Effector memory CD4-positive, alpha-beta T cell (primary cell): ENCODE data around the gene HES4.

Experiments
- DNase-seq, 3 donors: peaks; one replicate each; pipeline ENCODE4 v3.0.0-alpha.2; 2020
- H3K27ac ChIP-seq: 2 replicates; pipeline ENCODE4 v1.7.0; 2013; ENCODE audit warnings: mild to moderate bottlenecking, low read length, moderate library complexity; ENCODE audit not compliant: insufficient read depth, poor library complexity, severe bottlenecking
- H3K27me3 ChIP-seq: replicated peaks from 2 replicates; pipeline ENCODE4 v1.7.0; 2013; ENCODE audit warnings: mild to moderate bottlenecking, low read length; ENCODE audit not compliant: insufficient read depth, control insufficient read depth, poor library complexity, severe bottlenecking
- H3K36me3 ChIP-seq: 2 replicates; pipeline ENCODE4 v1.7.0; 2013; ENCODE audit warnings: mild to moderate bottlenecking, low read length, moderate library complexity; ENCODE audit not compliant: control insufficient read depth, insufficient read depth
- H3K4me1 ChIP-seq: 2 replicates; pipeline ENCODE4 v1.7.0; 2013; ENCODE audit warnings: low read length, mild to moderate bottlenecking; ENCODE audit not compliant: control insufficient read depth, insufficient read depth, poor library complexity, severe bottlenecking
- H3K4me3 ChIP-seq: 2 replicates; pipeline ENCODE4 v1.7.0; 2013; ENCODE audit warnings: low read length, low read depth, mild to moderate bottlenecking; ENCODE audit not compliant: insufficient read depth, poor library complexity, severe bottlenecking
- H3K9me3 ChIP-seq: 2 replicates; pipeline ENCODE4 v1.7.0; 2013; ENCODE audit warnings: mild to moderate bottlenecking, low read length, moderate library complexity; ENCODE audit not compliant: control insufficient read depth

Gene HES4

GRCh38 chr1:965526-966134, 34.3 kb downstream of the HES4 start:
- H3K27me3 ChIP-seq: no peaks in the 10 kb centered on the region
- no peaks in the 10 kb centered on the region for H3K9me3 ChIP-seq
- no peak overlapping the region for H3K4me3 ChIP-seq
- H3K4me1 ChIP-seq: peaks cover 16% of the 10 kb centered on the region
- no peak for DNase-seq
- peaks cover 3% of the 10 kb centered on the region for H3K36me3 ChIP-seq
- H3K27ac ChIP-seq: peak overlapping the region; percentile 64

- H3K36me3 ChIP-seq: peaks cover 3% of the 10 kb centered on the region
- no peak overlapping the region for H3K27ac ChIP-seq
- H3K4me3 ChIP-seq: no peak overlapping the region
- no peaks in the 10 kb centered on the region for H3K9me3 ChIP-seq
- peaks cover 20% of the 10 kb centered on the region for H3K4me1 ChIP-seq
- no peak for DNase-seq
- H3K27me3 ChIP-seq: no peaks in the 10 kb centered on the region
Measured at GRCh38 chr1:964691-965525, 35.0 kb downstream of the HES4 start.

- Histone ChIP-seq H3K27me3 (no peaks in the 10 kb centered on the region), H3K4me1 (peaks cover 26% of the 10 kb centered on the region), H3K27ac (no peak overlapping the region), H3K36me3 (peaks cover 3% of the 10 kb centered on the region), H3K9me3 (no peaks in the 10 kb centered on the region), H3K4me3 (no peak overlapping the region)
- DNase-seq: no peak
Measured at GRCh38 chr1:963746-964525, 36.0 kb downstream of the HES4 start.

- no peak for DNase-seq
- Histone ChIP-seq H3K4me3 (no peak overlapping the region), H3K27me3 (no peaks in the 10 kb centered on the region), H3K4me1 (peaks cover 32% of the 10 kb centered on the region), H3K9me3 (no peaks in the 10 kb centered on the region), H3K27ac (no peak overlapping the region), H3K36me3 (peaks cover 3% of the 10 kb centered on the region)
Measured at GRCh38 chr1:963301-963651, 36.6 kb downstream of the HES4 start.

GRCh38 chr1:962381-963300, 37.3 kb downstream of the HES4 start:
- Histone ChIP-seq H3K4me1 (peaks cover 38% of the 10 kb centered on the region), H3K4me3 (no peak overlapping the region)

GRCh38 chr1:961132-961669, 38.7 kb downstream of the HES4 start:
- peaks cover 11% of the 10 kb centered on the region for H3K36me3 ChIP-seq
- DNase-seq: no peak
- H3K4me1 ChIP-seq: peaks cover 35% of the 10 kb centered on the region
- no peak overlapping the region for H3K27ac ChIP-seq
- H3K27me3 ChIP-seq: no peaks in the 10 kb centered on the region
- H3K4me3 ChIP-seq: peak overlapping the region; percentile 54
- no peaks in the 10 kb centered on the region for H3K9me3 ChIP-seq

More at GRCh38 chr1:962381-963300, 37.3 kb downstream of the HES4 start:
- peaks cover 3% of the 10 kb centered on the region for H3K36me3 ChIP-seq
- H3K27ac ChIP-seq: no peak overlapping the region
- no peaks in the 10 kb centered on the region for H3K9me3 ChIP-seq
- no peak for DNase-seq
- H3K27me3 ChIP-seq: no peaks in the 10 kb centered on the region

GRCh38 chr1:960363-961131, 39.4 kb downstream of the HES4 start, which contains the start of gene KLHL17:
TSS of gene KLHL17 (plus strand) at chr1:960584. CDS start at chr1:960694, 110 bp downstream.
- Histone ChIP-seq H3K36me3 (peaks cover 18% of the 10 kb centered on the region), H3K27ac (peak within 1 kb of the TSS; percentile 20), H3K9me3 (no peaks in the 10 kb centered on the region), H3K27me3 (no peaks in the 10 kb centered on the region), H3K4me1 (peaks cover 33% of the 10 kb centered on the region), H3K4me3 (peak within 1 kb of the TSS; percentile 95)
- DNase-seq: peak; percentile 54 to 65 (median 64)

GRCh38 chr1:959731-960362, 40.0 kb downstream of the HES4 start:
- peak overlapping the region; percentile 20 for H3K27ac ChIP-seq
- no peaks in the 10 kb centered on the region for H3K9me3 ChIP-seq
- peak overlapping the region; percentile 95 for H3K4me3 ChIP-seq
- no peaks in the 10 kb centered on the region for H3K27me3 ChIP-seq
- no peak for DNase-seq
- peaks cover 33% of the 10 kb centered on the region for H3K4me1 ChIP-seq
- peaks cover 25% of the 10 kb centered on the region for H3K36me3 ChIP-seq
